IPS-20b (cell line): ENCODE data around the gene CMC2.

Source experiments
- H3K27ac ChIP-seq: one replicate; pipeline ENCODE4 v1.5.1; 2013; ENCODE audit warnings: low read length
- H3K27me3 ChIP-seq: 2 replicates; pipeline ENCODE4 v1.6.1; 2013; ENCODE audit warnings: mild to moderate bottlenecking, low read length, inconsistent platforms; ENCODE audit not compliant: insufficient read depth
- H3K36me3 ChIP-seq: 2 replicates; pipeline ENCODE4 v1.6.1; 2013; ENCODE audit warnings: low read depth, mild to moderate bottlenecking, inconsistent platforms, low read length, moderate library complexity; ENCODE audit not compliant: insufficient read depth
- H3K4me1 ChIP-seq: 2 replicates; pipeline ENCODE4 v1.6.1; 2013; ENCODE audit warnings: mild to moderate bottlenecking, control low read depth, inconsistent platforms, low read length, moderate library complexity; ENCODE audit not compliant: insufficient read depth
- H3K4me3 ChIP-seq: 2 replicates; pipeline ENCODE4 v1.5.1; 2013; ENCODE audit warnings: mild to moderate bottlenecking, low read length, inconsistent platforms
- H3K9ac ChIP-seq: 2 replicates; pipeline ENCODE4 v1.6.1; 2013; ENCODE audit warnings: low read depth, mild to moderate bottlenecking, inconsistent platforms, low read length, moderate library complexity
- H3K9me3 ChIP-seq: 2 replicates; pipeline ENCODE4 v1.6.1; 2013; ENCODE audit warnings: mild to moderate bottlenecking, low read depth, low read length, inconsistent platforms; ENCODE audit not compliant: insufficient read depth

The CMC2 gene

GRCh38 chr16:80946481-80946880, 60.2 kb downstream of the CMC2 start:
- H3K9ac ChIP-seq, result no peak overlapping the region
- H3K27me3 ChIP-seq, result no peaks in the 10 kb centered on the region
- H3K27ac ChIP-seq, result no peak overlapping the region
- no peaks in the 10 kb centered on the region; the same call in 1 of the 2 replicates for H3K4me1 ChIP-seq
- no peak overlapping the region for H3K4me3 ChIP-seq
- H3K36me3 ChIP-seq, result no peaks in the 10 kb centered on the region
- no peaks in the 10 kb centered on the region for H3K9me3 ChIP-seq

GRCh38 chr16:80940069-80940856, 66.4 kb downstream of the CMC2 start:
- no peaks in the 10 kb centered on the region for H3K9me3 ChIP-seq
- H3K27me3 ChIP-seq, result no peaks in the 10 kb centered on the region; the same call in 1 of the 2 replicates
- no peaks in the 10 kb centered on the region for H3K36me3 ChIP-seq
- no peak overlapping the region for H3K4me3 ChIP-seq
- H3K27ac ChIP-seq, result no peak overlapping the region
- no peak overlapping the region for H3K9ac ChIP-seq
- peaks cover 5% of the 10 kb centered on the region; the same call in 1 of the 2 replicates for H3K4me1 ChIP-seq

GRCh38 chr16:80938879-80939260, 67.8 kb downstream of the CMC2 start:
- Histone ChIP-seq H3K9me3 (no peaks in the 10 kb centered on the region), H3K36me3 (no peaks in the 10 kb centered on the region), H3K4me3 (no peak overlapping the region), H3K27ac (no peak overlapping the region), H3K9ac (no peak overlapping the region), H3K27me3 (peaks cover 12% of the 10 kb centered on the region), H3K4me1 (peaks cover 5% of the 10 kb centered on the region; the same call in 1 of the 2 replicates)

- no peak overlapping the region for H3K9ac ChIP-seq
- peaks cover 18% of the 10 kb centered on the region for H3K27me3 ChIP-seq
- no peak overlapping the region for H3K4me3 ChIP-seq
- no peaks in the 10 kb centered on the region for H3K9me3 ChIP-seq
- H3K4me1 ChIP-seq, result peaks cover 5% of the 10 kb centered on the region; the same call in 1 of the 2 replicates
- no peak overlapping the region for H3K27ac ChIP-seq
- H3K36me3 ChIP-seq, result no peaks in the 10 kb centered on the region
Observed at GRCh38 chr16:80938004-80938878, 68.4 kb downstream of the CMC2 start.

GRCh38 chr16:80936410-80936809, 70.3 kb downstream of the CMC2 start:
- Histone ChIP-seq H3K4me1 (peaks cover 5% of the 10 kb centered on the region; the same call in 1 of the 2 replicates), H3K27ac (no peak overlapping the region), H3K27me3 (peaks cover 37% of the 10 kb centered on the region), H3K36me3 (no peaks in the 10 kb centered on the region), H3K9me3 (no peaks in the 10 kb centered on the region), H3K4me3 (no peak overlapping the region), H3K9ac (no peak overlapping the region)

- Histone ChIP-seq H3K9me3 (no peaks in the 10 kb centered on the region), H3K27me3 (peaks cover 40% of the 10 kb centered on the region), H3K9ac (no peak overlapping the region), H3K4me1 (peaks cover 5% of the 10 kb centered on the region; the same call in 1 of the 2 replicates), H3K4me3 (no peak overlapping the region), H3K36me3 (no peaks in the 10 kb centered on the region), H3K27ac (no peak overlapping the region)
Observed at GRCh38 chr16:80935691-80936090, 71.0 kb downstream of the CMC2 start.

GRCh38 chr16:80932708-80933095, 74.0 kb downstream of the CMC2 start:
- Histone ChIP-seq H3K4me1 (no peaks in the 10 kb centered on the region; the same call in 1 of the 2 replicates), H3K9me3 (no peaks in the 10 kb centered on the region), H3K9ac (no peak overlapping the region), H3K4me3 (peak overlapping the region; percentile 65; the same call in 1 of the 2 replicates), H3K27me3 (peaks cover 41% of the 10 kb centered on the region), H3K27ac (no peak overlapping the region), H3K36me3 (no peaks in the 10 kb centered on the region)

- H3K27me3 ChIP-seq, result peaks cover 41% of the 10 kb centered on the region
- no peak overlapping the region for H3K27ac ChIP-seq
- no peak overlapping the region for H3K9ac ChIP-seq
- H3K36me3 ChIP-seq, result no peaks in the 10 kb centered on the region
- H3K4me3 ChIP-seq, result peak overlapping the region; percentile 65
- H3K4me1 ChIP-seq, result no peaks in the 10 kb centered on the region; the same call in 1 of the 2 replicates
- no peaks in the 10 kb centered on the region for H3K9me3 ChIP-seq
Observed at GRCh38 chr16:80931801-80932707, 74.6 kb downstream of the CMC2 start.

- Histone ChIP-seq H3K9ac (no peak overlapping the region), H3K27me3 (no peaks in the 10 kb centered on the region), H3K4me1 (no peaks in the 10 kb centered on the region), H3K9me3 (no peaks in the 10 kb centered on the region), H3K27ac (no peak overlapping the region), H3K4me3 (no peak overlapping the region), H3K36me3 (no peaks in the 10 kb centered on the region)
Observed at GRCh38 chr16:80924372-80924978, 82.2 kb downstream of the CMC2 start.

- H3K9ac ChIP-seq, result no peak overlapping the region
- peaks cover 4% of the 10 kb centered on the region; the same call in 1 of the 2 replicates for H3K4me1 ChIP-seq
- no peak overlapping the region for H3K27ac ChIP-seq
- no peaks in the 10 kb centered on the region for H3K9me3 ChIP-seq
- no peak overlapping the region for H3K4me3 ChIP-seq
- H3K36me3 ChIP-seq, result no peaks in the 10 kb centered on the region
- no peaks in the 10 kb centered on the region for H3K27me3 ChIP-seq
Observed at GRCh38 chr16:80923356-80923755, 83.3 kb downstream of the CMC2 start.
